ENCODE results near the gene STK38L.
A peak's percentile ranks its signal among the peaks of the same experiment; 100 is the strongest.

Gene STK38L

DNA sequence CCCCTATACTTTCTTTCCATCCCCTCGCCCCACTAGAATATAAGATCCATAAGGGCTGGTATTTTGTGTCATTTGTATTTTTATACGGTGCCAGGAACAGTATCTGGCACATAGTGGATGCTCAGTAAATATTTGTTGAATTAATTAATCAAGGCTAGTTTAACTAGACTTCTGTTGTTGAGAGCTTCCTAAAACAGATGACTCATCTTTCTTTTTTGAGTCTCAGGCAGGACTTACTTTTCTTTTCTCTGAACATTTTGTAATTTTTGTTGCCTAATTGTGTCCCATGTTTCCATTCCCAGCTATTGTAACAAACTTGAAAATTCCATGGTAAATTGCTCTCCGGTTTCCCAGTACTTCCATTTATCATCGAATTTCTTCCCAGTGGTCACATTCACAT is 16.7 kb downstream of the STK38L start:
- H3K4me1 ChIP-seq (ENCODE audit: insufficient read depth, low read length): peaks cover 53% of the 10 kb centered on the region
- no peak overlapping the region for H3K4me3 ChIP-seq (ENCODE audit: low read depth in 1 of 2, low read length in 2 of 2)
- H3K27ac ChIP-seq (ENCODE audit: low read depth, low read length): peak overlapping the region; percentile 50

DNA sequence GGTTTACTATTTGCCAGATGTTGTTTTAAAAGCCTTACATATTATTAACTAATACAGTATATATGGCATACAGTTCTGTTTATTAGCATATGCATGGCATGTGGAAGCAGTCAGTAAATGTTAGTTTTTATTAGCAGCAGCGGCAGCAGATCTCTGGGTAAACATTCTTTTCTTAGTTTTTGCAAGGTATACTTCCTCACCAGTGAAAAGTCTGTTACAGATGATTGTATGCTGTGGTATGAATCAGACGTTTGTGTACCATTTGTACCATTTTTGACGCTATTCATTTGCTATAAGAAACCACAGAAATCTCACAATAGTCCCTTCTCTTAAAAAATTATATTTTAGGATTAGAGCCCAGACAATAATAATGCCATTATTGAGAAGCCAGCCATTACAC is 17.8 kb downstream of the STK38L start:
- H3K27ac ChIP-seq (ENCODE audit: low read depth, low read length): no peak overlapping the region

More for the DNA sequence above, 16.7 kb downstream of the STK38L start:
- H3K9me3 ChIP-seq (ENCODE audit: low read length): no peaks in the 10 kb centered on the region
- no peaks in the 10 kb centered on the region for H3K36me3 ChIP-seq (ENCODE audit: insufficient read depth, low read length)
- no peaks in the 10 kb centered on the region for H3K27me3 ChIP-seq (ENCODE audit: control insufficient read depth in 1 of 2, insufficient read depth in 2 of 2, low read length in 2 of 2)
- no peak overlapping the region for H3K9ac ChIP-seq (ENCODE audit: low read length)

DNA sequence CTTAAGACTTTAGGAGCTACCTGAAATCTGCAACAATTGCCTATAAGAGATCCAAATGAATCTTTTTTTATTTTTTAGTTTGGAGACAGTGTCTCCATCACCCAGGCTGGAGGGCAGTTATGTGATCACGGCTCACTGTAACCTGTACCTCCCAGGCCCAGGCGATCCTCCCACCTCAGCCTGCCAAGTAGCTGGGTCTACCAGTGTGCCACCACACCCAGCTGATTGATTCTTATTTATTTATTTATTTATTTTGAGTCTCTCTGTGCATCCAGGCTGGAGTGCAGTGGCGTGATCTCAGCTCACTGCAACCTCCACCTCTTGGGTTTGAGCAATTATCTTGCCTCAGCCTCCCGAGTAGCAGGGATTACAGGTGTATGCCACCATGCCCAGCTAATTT is 26.1 kb downstream of the STK38L start:
- H3K27me3 ChIP-seq (ENCODE audit: control insufficient read depth in 1 of 2, insufficient read depth in 2 of 2, low read length in 2 of 2): no peaks in the 10 kb centered on the region
- no peak overlapping the region for H3K27ac ChIP-seq (ENCODE audit: low read depth, low read length)
- no peak overlapping the region for H3K4me3 ChIP-seq (ENCODE audit: low read depth in 1 of 2, low read length in 2 of 2)
- H3K9ac ChIP-seq (ENCODE audit: low read length): no peak overlapping the region
- H3K36me3 ChIP-seq (ENCODE audit: insufficient read depth, low read length): no peaks in the 10 kb centered on the region
- no peaks in the 10 kb centered on the region for H3K9me3 ChIP-seq (ENCODE audit: low read length)
- peaks cover 30% of the 10 kb centered on the region for H3K4me1 ChIP-seq (ENCODE audit: insufficient read depth, low read length)

More for the DNA sequence above, 17.8 kb downstream of the STK38L start:
- Histone ChIP-seq H3K9ac (ENCODE audit: low read length) (no peak overlapping the region), H3K4me3 (ENCODE audit: low read depth in 1 of 2, low read length in 2 of 2) (no peak overlapping the region), H3K9me3 (ENCODE audit: low read length) (no peaks in the 10 kb centered on the region), H3K4me1 (ENCODE audit: insufficient read depth, low read length) (peaks cover 42% of the 10 kb centered on the region), H3K36me3 (ENCODE audit: insufficient read depth, low read length) (no peaks in the 10 kb centered on the region), H3K27me3 (ENCODE audit: control insufficient read depth in 1 of 2, insufficient read depth in 2 of 2, low read length in 2 of 2) (no peaks in the 10 kb centered on the region)

DNA sequence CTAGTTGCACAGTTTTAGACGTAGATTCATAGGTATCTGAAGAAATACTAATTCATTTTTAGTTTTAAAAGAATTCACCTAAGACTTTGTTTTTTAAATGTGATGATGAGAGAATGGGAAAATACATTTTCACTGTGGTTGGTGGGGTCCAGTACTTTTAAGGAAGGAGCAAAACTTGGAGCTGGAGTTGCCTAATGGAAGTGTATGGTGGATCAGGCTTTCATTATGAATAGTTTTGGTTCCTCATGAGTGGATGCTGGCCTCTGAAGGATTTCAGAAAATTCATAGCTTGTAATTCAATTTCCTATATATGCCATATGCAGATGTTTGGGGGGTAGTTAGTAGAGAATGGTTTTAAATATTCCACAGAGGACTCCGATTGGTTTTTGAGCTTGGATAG is 27.1 kb downstream of the STK38L start:
- Histone ChIP-seq H3K27me3 (ENCODE audit: control insufficient read depth in 1 of 2, insufficient read depth in 2 of 2, low read length in 2 of 2) (no peaks in the 10 kb centered on the region), H3K9me3 (ENCODE audit: low read length) (no peaks in the 10 kb centered on the region), H3K4me1 (ENCODE audit: insufficient read depth, low read length) (peaks cover 39% of the 10 kb centered on the region), H3K27ac (ENCODE audit: low read depth, low read length) (no peak overlapping the region), H3K4me3 (ENCODE audit: low read depth in 1 of 2, low read length in 2 of 2) (no peak overlapping the region), H3K36me3 (ENCODE audit: insufficient read depth, low read length) (no peaks in the 10 kb centered on the region), H3K9ac (ENCODE audit: low read length) (no peak overlapping the region)

DNA sequence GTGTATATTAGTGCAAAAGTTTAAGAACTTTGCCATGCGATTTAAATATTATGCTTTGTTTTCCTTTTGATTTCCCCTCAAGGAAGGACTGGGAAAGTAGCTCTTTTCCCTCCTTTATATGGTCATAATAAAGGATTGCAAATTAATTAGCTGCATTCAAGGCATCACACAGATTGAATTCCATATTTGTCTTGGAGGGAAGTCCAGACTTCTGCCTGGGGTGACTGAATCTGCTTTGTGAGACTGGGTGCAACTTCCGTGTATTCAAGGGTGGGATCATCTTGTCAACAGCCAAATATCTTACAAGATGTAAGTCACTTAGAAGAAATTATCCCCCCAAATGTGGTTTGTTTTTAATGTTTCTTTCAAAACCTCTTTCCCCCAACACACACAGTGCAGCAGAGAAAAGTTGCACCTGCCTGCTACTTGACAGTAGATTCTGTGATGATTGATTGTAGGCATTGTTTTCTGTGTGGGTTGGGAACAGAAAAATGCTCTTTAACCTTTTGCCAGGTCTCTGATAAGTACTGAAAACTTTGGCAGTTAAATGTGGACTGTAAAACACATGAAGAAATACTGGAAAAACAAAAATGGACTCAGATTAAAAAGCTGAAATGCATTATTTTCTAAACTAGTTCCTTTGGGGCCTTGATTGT is 28.4 kb downstream of the STK38L start:
- H3K4me3 ChIP-seq (ENCODE audit: low read depth in 1 of 2, low read length in 2 of 2): no peak overlapping the region
- H3K4me1 ChIP-seq (ENCODE audit: insufficient read depth, low read length): peaks cover 51% of the 10 kb centered on the region
- H3K27ac ChIP-seq (ENCODE audit: low read depth, low read length): peak overlapping the region; percentile 52
- no peaks in the 10 kb centered on the region for H3K36me3 ChIP-seq (ENCODE audit: insufficient read depth, low read length)
- no peaks in the 10 kb centered on the region for H3K27me3 ChIP-seq (ENCODE audit: control insufficient read depth in 1 of 2, insufficient read depth in 2 of 2, low read length in 2 of 2)
- no peaks in the 10 kb centered on the region for H3K9me3 ChIP-seq (ENCODE audit: low read length)
- no peak overlapping the region for H3K9ac ChIP-seq (ENCODE audit: low read length)

DNA sequence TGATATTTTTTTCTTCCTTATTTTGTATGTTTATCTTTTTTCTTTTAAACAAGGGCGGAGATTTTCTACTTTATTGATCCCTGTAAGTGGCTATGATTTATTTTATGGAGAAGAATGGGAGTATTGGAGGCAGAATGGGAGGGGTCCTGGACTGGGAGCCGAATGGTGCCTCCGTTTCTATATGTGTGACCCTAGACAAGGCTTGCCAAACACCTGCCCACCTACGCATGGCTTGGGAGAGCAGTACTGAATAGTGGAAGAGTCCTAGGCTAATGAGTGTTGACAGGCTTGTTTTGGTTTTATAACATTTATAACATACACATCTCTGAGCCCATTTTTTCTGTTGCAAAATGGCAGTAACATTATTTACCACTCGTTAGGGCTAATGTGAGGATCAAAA is 29.0 kb downstream of the STK38L start:
- no peaks in the 10 kb centered on the region for H3K36me3 ChIP-seq (ENCODE audit: insufficient read depth, low read length)
- no peak overlapping the region for H3K27ac ChIP-seq (ENCODE audit: low read depth, low read length)
- H3K4me1 ChIP-seq (ENCODE audit: insufficient read depth, low read length): peaks cover 56% of the 10 kb centered on the region
- no peaks in the 10 kb centered on the region for H3K27me3 ChIP-seq (ENCODE audit: control insufficient read depth in 1 of 2, insufficient read depth in 2 of 2, low read length in 2 of 2)
- no peaks in the 10 kb centered on the region for H3K9me3 ChIP-seq (ENCODE audit: low read length)
- no peak overlapping the region for H3K9ac ChIP-seq (ENCODE audit: low read length)
- no peak overlapping the region for H3K4me3 ChIP-seq (ENCODE audit: low read depth in 1 of 2, low read length in 2 of 2)

DNA sequence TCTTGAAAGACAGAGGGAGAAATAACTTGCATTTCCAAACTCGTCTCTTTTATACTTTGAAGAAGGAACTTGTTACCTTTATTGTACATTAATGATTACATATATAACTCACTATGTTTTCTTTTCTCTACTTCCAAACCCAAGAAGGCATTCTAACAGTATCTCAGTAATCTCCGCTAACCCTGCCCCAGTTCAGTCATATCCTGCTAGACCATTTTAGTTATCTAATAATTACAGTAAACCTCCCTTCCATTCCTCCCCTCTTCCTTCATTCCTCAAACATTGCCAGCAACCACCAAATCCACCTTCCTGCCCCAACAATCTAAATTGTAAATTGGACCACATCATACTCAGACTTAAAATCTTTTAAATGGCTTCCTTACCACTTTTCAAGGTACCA is 30.6 kb downstream of the STK38L start:
- peak overlapping the region; percentile 24 for H3K27ac ChIP-seq (ENCODE audit: low read depth, low read length)
- no peaks in the 10 kb centered on the region for H3K9me3 ChIP-seq (ENCODE audit: low read length)
- H3K27me3 ChIP-seq (ENCODE audit: control insufficient read depth in 1 of 2, insufficient read depth in 2 of 2, low read length in 2 of 2): no peaks in the 10 kb centered on the region
- no peak overlapping the region for H3K4me3 ChIP-seq (ENCODE audit: low read depth in 1 of 2, low read length in 2 of 2)
- H3K36me3 ChIP-seq (ENCODE audit: insufficient read depth, low read length): no peaks in the 10 kb centered on the region
- H3K4me1 ChIP-seq (ENCODE audit: insufficient read depth, low read length): peaks cover 65% of the 10 kb centered on the region
- no peak overlapping the region for H3K9ac ChIP-seq (ENCODE audit: low read length)

DNA sequence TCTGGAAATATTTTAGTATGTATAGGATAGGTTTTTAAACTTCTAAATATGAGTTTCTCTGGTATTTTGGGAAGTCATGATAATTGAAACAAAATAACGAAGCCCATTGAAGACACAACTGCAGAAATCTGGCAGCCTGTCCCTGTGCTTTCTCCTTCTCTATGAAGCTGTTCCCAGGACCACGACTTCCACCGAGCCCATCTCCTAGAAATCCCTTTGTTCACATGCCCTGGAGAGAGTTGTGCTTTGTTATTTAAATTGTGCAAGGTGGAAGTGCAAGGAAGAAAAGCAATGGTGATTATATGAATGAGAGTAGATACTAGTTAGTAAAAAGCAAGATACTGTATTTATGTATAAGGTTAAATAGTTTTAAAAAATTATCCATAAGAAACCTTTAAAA is 32.2 kb downstream of the STK38L start:
- H3K9ac ChIP-seq (ENCODE audit: low read length): no peak overlapping the region
- no peak overlapping the region for H3K4me3 ChIP-seq (ENCODE audit: low read depth in 1 of 2, low read length in 2 of 2)
- H3K27ac ChIP-seq (ENCODE audit: low read depth, low read length): no peak overlapping the region
- H3K4me1 ChIP-seq (ENCODE audit: insufficient read depth, low read length): peaks cover 63% of the 10 kb centered on the region
- no peaks in the 10 kb centered on the region for H3K9me3 ChIP-seq (ENCODE audit: low read length)
- H3K36me3 ChIP-seq (ENCODE audit: insufficient read depth, low read length): no peaks in the 10 kb centered on the region
- no peaks in the 10 kb centered on the region for H3K27me3 ChIP-seq (ENCODE audit: control insufficient read depth in 1 of 2, insufficient read depth in 2 of 2, low read length in 2 of 2)

DNA sequence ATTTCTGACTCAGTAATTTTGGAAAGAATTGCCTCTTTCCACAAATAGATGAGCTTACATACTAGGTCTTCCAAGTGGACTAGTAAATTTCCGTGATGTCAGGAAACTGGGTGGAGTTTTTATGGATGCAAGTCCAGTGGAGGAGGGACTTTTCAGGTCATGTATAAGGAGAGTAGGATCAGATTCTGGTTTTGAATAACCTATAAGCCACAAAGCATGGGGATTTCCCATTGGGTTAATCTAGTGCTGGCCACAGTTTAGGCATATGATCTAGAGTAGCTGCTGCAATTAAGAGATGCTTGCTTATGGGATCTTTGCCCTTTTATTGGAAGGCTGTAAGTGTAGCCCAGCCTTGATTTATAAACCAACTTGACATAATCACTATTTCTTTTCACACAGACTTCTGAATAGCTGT is 33.8 kb downstream of the STK38L start:
- no peak overlapping the region for H3K4me3 ChIP-seq (ENCODE audit: low read depth in 1 of 2, low read length in 2 of 2)
- H3K9me3 ChIP-seq (ENCODE audit: low read length): no peaks in the 10 kb centered on the region
- peaks cover 61% of the 10 kb centered on the region for H3K4me1 ChIP-seq (ENCODE audit: insufficient read depth, low read length)
- H3K9ac ChIP-seq (ENCODE audit: low read length): no peak overlapping the region
- H3K27me3 ChIP-seq (ENCODE audit: control insufficient read depth in 1 of 2, insufficient read depth in 2 of 2, low read length in 2 of 2): no peaks in the 10 kb centered on the region
- peak overlapping the region; percentile 30 for H3K27ac ChIP-seq (ENCODE audit: low read depth, low read length)
- H3K36me3 ChIP-seq (ENCODE audit: insufficient read depth, low read length): no peaks in the 10 kb centered on the region

DNA sequence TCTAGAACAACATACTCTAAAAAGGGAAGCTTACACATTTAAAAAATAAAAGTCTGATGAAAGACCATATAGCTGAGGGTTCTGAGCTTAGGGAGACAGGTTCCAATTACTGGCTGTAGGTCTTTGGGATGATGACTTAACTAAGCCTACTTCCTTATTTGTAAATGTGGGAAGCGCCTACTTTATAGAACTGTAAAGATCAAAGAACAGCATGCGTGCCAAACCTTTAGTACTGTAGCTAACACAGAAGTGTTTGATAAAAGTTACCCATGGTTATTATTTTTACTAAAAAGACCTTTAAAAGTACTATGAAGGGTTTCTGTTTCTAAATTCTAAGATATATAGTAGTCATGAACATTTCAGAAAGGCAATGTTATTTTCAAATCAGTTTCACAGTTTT is 35.7 kb downstream of the STK38L start:
- no peak overlapping the region for H3K4me3 ChIP-seq (ENCODE audit: low read depth in 1 of 2, low read length in 2 of 2)
- H3K27ac ChIP-seq (ENCODE audit: low read depth, low read length): peak overlapping the region; percentile 57
- H3K9me3 ChIP-seq (ENCODE audit: low read length): no peaks in the 10 kb centered on the region
- no peak overlapping the region for H3K9ac ChIP-seq (ENCODE audit: low read length)
- H3K27me3 ChIP-seq (ENCODE audit: control insufficient read depth in 1 of 2, insufficient read depth in 2 of 2, low read length in 2 of 2): no peaks in the 10 kb centered on the region
- H3K4me1 ChIP-seq (ENCODE audit: insufficient read depth, low read length): peaks cover 64% of the 10 kb centered on the region
- H3K36me3 ChIP-seq (ENCODE audit: insufficient read depth, low read length): no peaks in the 10 kb centered on the region

DNA sequence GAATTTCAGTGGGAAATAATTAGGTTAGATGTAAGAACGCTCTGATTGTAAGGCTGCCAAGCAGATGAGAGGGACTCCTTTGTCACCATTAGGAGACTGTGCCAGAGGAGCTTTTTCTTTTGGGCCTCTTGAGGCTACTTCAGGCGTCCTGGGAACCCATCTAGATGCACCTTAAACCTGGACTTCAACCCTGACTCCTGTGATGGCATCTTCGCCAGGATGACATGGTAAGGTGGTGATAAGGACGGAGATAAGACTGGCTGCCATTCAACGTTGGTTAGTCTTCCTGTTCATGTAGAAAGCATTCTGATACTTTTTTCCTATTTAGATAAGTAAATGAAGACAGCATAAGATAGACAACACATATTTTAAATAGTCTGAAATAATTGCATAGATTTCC is 36.3 kb downstream of the STK38L start:
- Histone ChIP-seq H3K27me3 (ENCODE audit: control insufficient read depth in 1 of 2, insufficient read depth in 2 of 2, low read length in 2 of 2) (no peaks in the 10 kb centered on the region), H3K4me3 (ENCODE audit: low read depth in 1 of 2, low read length in 2 of 2) (no peak overlapping the region), H3K9me3 (ENCODE audit: low read length) (no peaks in the 10 kb centered on the region), H3K9ac (ENCODE audit: low read length) (no peak overlapping the region), H3K4me1 (ENCODE audit: insufficient read depth, low read length) (peaks cover 61% of the 10 kb centered on the region), H3K36me3 (ENCODE audit: insufficient read depth, low read length) (no peaks in the 10 kb centered on the region), H3K27ac (ENCODE audit: low read depth, low read length) (peak overlapping the region; percentile 28)

DNA sequence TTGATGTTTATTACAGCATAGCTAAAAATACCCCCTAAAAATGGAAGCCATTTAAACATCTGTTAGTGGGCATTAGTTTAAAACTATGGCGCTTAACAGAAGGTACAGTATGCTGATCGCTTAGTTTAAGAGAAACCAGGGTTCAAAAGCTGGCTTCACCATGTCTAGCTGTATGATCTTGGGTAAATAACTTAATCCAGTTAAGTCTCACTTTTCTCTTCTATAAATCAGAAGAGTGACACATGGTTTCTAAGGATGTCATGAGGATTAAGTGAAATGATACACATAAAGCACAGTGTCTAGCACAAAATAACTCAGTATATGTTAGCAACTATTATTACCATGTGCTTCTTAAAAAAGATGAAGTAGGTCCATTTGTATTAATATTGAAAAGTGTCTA is 38.7 kb downstream of the STK38L start:
- Histone ChIP-seq H3K27me3 (ENCODE audit: control insufficient read depth in 1 of 2, insufficient read depth in 2 of 2, low read length in 2 of 2) (no peaks in the 10 kb centered on the region), H3K27ac (ENCODE audit: low read depth, low read length) (no peak overlapping the region), H3K9me3 (ENCODE audit: low read length) (no peaks in the 10 kb centered on the region), H3K4me1 (ENCODE audit: insufficient read depth, low read length) (peaks cover 49% of the 10 kb centered on the region), H3K4me3 (ENCODE audit: low read depth in 1 of 2, low read length in 2 of 2) (no peak overlapping the region), H3K9ac (ENCODE audit: low read length) (no peak overlapping the region), H3K36me3 (ENCODE audit: insufficient read depth, low read length) (no peaks in the 10 kb centered on the region)

Data from muscle layer of colon (tissue), 2 donors.